ENCODE data around the gene OR6Q1. TPM values are rescaled to one million over a fixed set of nuclear protein-coding genes. Genes with fewer than 3 reads are reported as not detected.

The OR6Q1 gene
- total RNA-seq, 4 donors from 2014 or later: not detected

DNA sequence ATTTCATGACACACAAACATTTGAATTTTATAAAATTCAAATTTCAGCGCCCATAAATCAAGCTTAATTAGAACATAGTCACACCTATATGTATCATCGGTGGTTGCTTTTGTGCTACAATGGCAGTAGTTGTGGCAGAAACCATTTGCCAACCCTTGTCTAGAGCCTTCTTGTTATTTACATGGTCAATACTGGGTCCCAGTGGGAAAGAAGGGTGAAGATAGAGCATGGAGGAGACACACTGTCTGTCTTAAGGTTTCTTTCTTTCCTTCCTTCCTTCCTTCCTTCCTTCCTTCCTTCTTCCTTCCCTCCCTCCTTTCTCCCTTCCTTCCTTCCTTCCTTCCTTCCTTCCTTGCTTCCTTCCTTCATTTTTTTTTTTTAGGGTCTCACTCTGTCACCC lies 3.7 kb downstream of the OR6Q1 start:
- H3K9me3 ChIP-seq: peaks cover 0 to 8% (median 0%) of the 10 kb centered on the region in 4 donors
- no peaks in the 10 kb centered on the region for H3K36me3 ChIP-seq
- no peaks in the 10 kb centered on the region for H3K27me3 ChIP-seq
- peaks cover 0 to 1% (median 0%) of the 10 kb centered on the region in 4 donors for H3K4me1 ChIP-seq
- no peak overlapping the region for H3K27ac ChIP-seq
- DNase-seq (ENCODE audit: low spot score in 2 of 2): no peak
- no peak overlapping the region for H3K4me3 ChIP-seq
- 84 to 88% methylated on average over 2 of the region's 2 CpGs for WGBS, 2 donors
- TF ChIP-seq POLR2A (IDR thresholded peaks at IDR 0.05): no peak
- TF ChIP-seq EP300 (IDR thresholded peaks at IDR 0.05): no peak
- TF ChIP-seq, protein P1, sequence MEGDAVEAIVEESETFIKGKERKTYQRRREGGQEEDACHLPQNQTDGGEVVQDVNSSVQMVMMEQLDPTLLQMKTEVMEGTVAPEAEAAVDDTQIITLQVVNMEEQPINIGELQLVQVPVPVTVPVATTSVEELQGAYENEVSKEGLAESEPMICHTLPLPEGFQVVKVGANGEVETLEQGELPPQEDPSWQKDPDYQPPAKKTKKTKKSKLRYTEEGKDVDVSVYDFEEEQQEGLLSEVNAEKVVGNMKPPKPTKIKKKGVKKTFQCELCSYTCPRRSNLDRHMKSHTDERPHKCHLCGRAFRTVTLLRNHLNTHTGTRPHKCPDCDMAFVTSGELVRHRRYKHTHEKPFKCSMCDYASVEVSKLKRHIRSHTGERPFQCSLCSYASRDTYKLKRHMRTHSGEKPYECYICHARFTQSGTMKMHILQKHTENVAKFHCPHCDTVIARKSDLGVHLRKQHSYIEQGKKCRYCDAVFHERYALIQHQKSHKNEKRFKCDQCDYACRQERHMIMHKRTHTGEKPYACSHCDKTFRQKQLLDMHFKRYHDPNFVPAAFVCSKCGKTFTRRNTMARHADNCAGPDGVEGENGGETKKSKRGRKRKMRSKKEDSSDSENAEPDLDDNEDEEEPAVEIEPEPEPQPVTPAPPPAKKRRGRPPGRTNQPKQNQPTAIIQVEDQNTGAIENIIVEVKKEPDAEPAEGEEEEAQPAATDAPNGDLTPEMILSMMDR (IDR thresholded peaks at IDR 0.05): no peak

DNA sequence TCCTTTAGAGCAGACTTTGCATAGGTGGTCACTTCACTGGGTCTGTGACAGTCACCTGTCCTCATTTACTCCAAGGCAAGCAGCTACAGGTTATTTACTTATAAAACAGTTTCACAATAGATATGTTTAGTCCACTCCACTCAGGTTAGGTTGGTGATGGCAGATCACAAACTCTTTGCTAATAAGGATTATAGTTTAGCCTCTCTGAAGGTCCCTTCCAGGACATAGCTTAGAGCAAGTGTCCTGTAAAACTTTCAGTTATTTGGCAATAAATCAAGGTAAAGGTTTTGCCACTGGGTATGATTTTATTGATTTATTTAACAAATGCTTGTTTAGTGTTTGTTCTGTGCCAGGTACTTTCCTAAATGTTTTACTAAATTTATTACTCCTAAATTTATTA lies 8.8 kb downstream of the OR6Q1 start:
- no peak for DNase-seq (ENCODE audit: low spot score in 2 of 2)
- H3K4me3 ChIP-seq: no peak overlapping the region
- no peaks in the 10 kb centered on the region for H3K27me3 ChIP-seq
- TF ChIP-seq EP300 (IDR thresholded peaks at IDR 0.05) (no peak), POLR2A (IDR thresholded peaks at IDR 0.05) (no peak)
- TF ChIP-seq, protein P1 (IDR thresholded peaks at IDR 0.05): no peak
- no peak overlapping the region for H3K27ac ChIP-seq
- no peaks in the 10 kb centered on the region for H3K4me1 ChIP-seq
- no peaks in the 10 kb centered on the region for H3K36me3 ChIP-seq
- H3K9me3 ChIP-seq: peaks cover 0 to 8% (median 0%) of the 10 kb centered on the region in 4 donors

DNA sequence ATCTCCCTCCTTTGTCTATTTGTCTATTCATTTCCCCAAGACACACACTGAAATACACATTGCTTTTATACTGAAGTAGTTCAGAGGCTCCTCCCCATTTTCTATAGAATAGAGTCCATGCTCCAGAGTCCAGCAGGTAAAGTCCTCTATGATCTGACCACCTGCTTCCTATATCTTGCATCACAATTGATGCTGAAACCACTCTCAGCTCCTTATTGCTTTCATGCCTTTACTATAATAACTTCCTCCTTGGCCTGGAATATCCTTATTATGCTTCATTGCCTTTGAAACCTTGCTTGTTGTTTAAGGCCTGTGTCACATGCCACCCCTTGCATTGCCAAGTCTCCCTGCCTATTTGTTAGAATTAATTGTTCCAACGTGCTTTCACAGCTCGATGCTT lies 12.6 kb downstream of the OR6Q1 start:
- TF ChIP-seq EP300 (IDR thresholded peaks at IDR 0.05): no peak
- no peak for TF ChIP-seq POLR2A (IDR thresholded peaks at IDR 0.05)
- TF ChIP-seq, protein P1 (IDR thresholded peaks at IDR 0.05): no peak
- DNase-seq (ENCODE audit: low spot score in 2 of 2): no peak
- WGBS, 2 donors: 59 to 69% methylated on average over 2 of the region's 2 CpGs
- H3K4me3 ChIP-seq: no peak overlapping the region
- no peaks in the 10 kb centered on the region for H3K36me3 ChIP-seq
- H3K27ac ChIP-seq: no peak overlapping the region
- no peaks in the 10 kb centered on the region for H3K4me1 ChIP-seq
- H3K27me3 ChIP-seq: no peaks in the 10 kb centered on the region
- no peaks in the 10 kb centered on the region for H3K9me3 ChIP-seq

DNA sequence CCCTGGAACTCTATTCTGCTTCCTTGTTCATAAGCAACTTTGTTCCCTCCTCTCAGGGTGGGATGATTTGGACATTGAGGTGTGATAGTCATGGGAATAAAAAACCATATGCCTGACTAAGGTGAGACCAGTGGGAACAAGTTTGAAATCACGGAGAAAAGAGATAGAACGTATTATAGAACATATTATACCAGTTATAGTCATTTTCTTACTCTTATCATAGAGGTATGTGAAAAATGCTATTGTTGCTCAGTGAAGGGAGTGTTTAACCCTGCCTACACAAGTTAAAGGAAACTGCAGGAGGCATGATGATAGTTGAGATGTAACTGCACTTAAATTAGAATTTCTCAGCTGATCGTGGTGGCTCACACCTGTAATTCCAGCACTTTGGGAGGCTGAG lies 15.5 kb downstream of the OR6Q1 start:
- WGBS, 2 donors: 69 to 82% methylated on average over 3 of the region's 3 CpGs
- Histone ChIP-seq H3K27me3 (no peaks in the 10 kb centered on the region), H3K27ac (no peak overlapping the region), H3K36me3 (no peaks in the 10 kb centered on the region), H3K9me3 (no peaks in the 10 kb centered on the region), H3K4me3 (no peak overlapping the region), H3K4me1 (no peaks in the 10 kb centered on the region)
- TF ChIP-seq POLR2A (IDR thresholded peaks at IDR 0.05): no peak
- TF ChIP-seq, protein P1 (IDR thresholded peaks at IDR 0.05): no peak
- no peak for TF ChIP-seq EP300 (IDR thresholded peaks at IDR 0.05)
- no peak for DNase-seq (ENCODE audit: low spot score in 2 of 2)

DNA sequence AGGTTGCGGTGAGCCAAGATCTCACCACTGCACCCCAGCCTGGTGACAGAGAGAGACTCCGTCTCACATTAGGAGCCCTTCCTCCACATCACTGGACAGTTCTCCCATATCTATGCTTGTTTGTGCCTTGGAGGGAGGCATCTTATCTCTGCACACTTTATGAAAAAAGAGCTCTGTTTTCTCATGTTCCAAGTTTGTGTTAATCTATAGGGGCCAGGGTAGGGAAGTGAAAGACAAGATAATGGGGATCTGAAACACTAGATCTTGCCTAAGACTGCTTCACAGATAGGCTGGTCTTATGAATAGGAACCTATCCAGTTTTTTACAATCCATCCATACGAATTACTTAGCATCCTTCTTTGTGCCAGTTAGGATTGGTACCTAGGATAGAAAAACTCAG lies 17.1 kb downstream of the OR6Q1 start:
- no peak for DNase-seq (ENCODE audit: low spot score in 2 of 2)
- Histone ChIP-seq H3K36me3 (no peaks in the 10 kb centered on the region), H3K9me3 (no peaks in the 10 kb centered on the region), H3K4me1 (no peaks in the 10 kb centered on the region), H3K27ac (no peak overlapping the region), H3K27me3 (no peaks in the 10 kb centered on the region), H3K4me3 (no peak overlapping the region)
- 83 to 87% methylated on average over 3 of the region's 3 CpGs for WGBS, 2 donors
- TF ChIP-seq POLR2A (IDR thresholded peaks at IDR 0.05): no peak
- TF ChIP-seq, protein P1 (IDR thresholded peaks at IDR 0.05): no peak
- no peak for TF ChIP-seq EP300 (IDR thresholded peaks at IDR 0.05)
